GM23338 (cell line): Measurements from ENCODE around the gene TRAPPC4. TPM values are rescaled to one million over a fixed set of nuclear protein-coding genes. Genes with fewer than 3 reads are reported as not detected.

Experiments used
- ATAC-seq: fragments of 200-7000 bp; cut with Tn5 transposase; 3 replicates; pipeline ENCODE4 v1.9.1; 2020
- DNase-seq: peaks from one replicate; pipeline ENCODE4 v3.0.0-alpha.2; 2015; ENCODE audit warnings: low spot score
- H2AFZ ChIP-seq: fragments of 200-600 bp; sonication (generic); 2 replicates; pipeline ENCODE4 v1.8.0; 2016; ENCODE audit warnings: antibody characterized with exemption, mild to moderate bottlenecking, moderate library complexity
- H3F3A ChIP-seq: fragments of 200-600 bp; sonication (generic); replicated peaks from 2 replicates; pipeline ENCODE4 v1.8.0; 2017; ENCODE audit warnings: antibody characterized with exemption, mixed run types, low read depth
- H3K27ac ChIP-seq: fragments of 200-600 bp; sonication (generic); 2 replicates; pipeline ENCODE4 v1.6.1; 2016; ENCODE audit warnings: low read depth
- H3K27me3 ChIP-seq: fragments of 200-600 bp; sonication (generic); 2 replicates; pipeline ENCODE4 v1.8.0; 2016; ENCODE audit warnings: mild to moderate bottlenecking, mixed run types, moderate library complexity; ENCODE audit not compliant: insufficient read depth
- H3K36me3 ChIP-seq: fragments of 200-600 bp; sonication (generic); 2 replicates; pipeline ENCODE4 v1.8.0; 2016; ENCODE audit warnings: mild to moderate bottlenecking; ENCODE audit not compliant: insufficient read depth
- H3K4me1 ChIP-seq: fragments of 200-600 bp; sonication (generic); 2 replicates; pipeline ENCODE4 v1.8.0; 2016; ENCODE audit warnings: mild to moderate bottlenecking, moderate library complexity; ENCODE audit not compliant: insufficient read depth
- H3K4me2 ChIP-seq: fragments of 200-600 bp; sonication (generic); 2 replicates; pipeline ENCODE4 v1.7.1; 2017; ENCODE audit warnings: mixed run types
- H3K4me3 ChIP-seq: fragments of 200-600 bp; sonication (generic); 2 replicates; pipeline ENCODE4 v1.6.1; 2016; ENCODE audit warnings: mixed run types
- H3K79me2 ChIP-seq: fragments of 200-600 bp; sonication (generic); replicated peaks from 2 replicates; pipeline ENCODE4 v1.8.0; 2017; ENCODE audit warnings: mild to moderate bottlenecking; ENCODE audit not compliant: insufficient read depth
- H3K9me2 ChIP-seq: fragments of 200-600 bp; sonication (generic); 2 replicates; pipeline ENCODE4 v1.8.0; 2017; ENCODE audit not compliant: insufficient read depth
- H4K20me1 ChIP-seq: fragments of 200-600 bp; sonication (generic); replicated peaks from 2 replicates; pipeline ENCODE4 v1.8.0; 2017; ENCODE audit warnings: mild to moderate bottlenecking; ENCODE audit not compliant: insufficient read depth
- H3K27ac Mint-ChIP-seq: 2 replicates; pipeline ENCODE4 v1.8.0; 2020; ENCODE audit warnings: inconsistent platforms, mild to moderate bottlenecking, moderate library complexity, mixed read lengths
- H3K27me3 Mint-ChIP-seq: 3 replicates; pipeline ENCODE4 v1.8.0; 2022; ENCODE audit warnings: low read depth, mild to moderate bottlenecking, moderate library complexity, mixed read lengths, inconsistent platforms; ENCODE audit not compliant: insufficient read depth, poor library complexity
- H3K36me3 Mint-ChIP-seq: 3 replicates; pipeline ENCODE4 v1.8.0; 2021; ENCODE audit warnings: low read depth, mild to moderate bottlenecking, inconsistent platforms, moderate library complexity, mixed read lengths
- H3K4me1 Mint-ChIP-seq: 3 replicates; pipeline ENCODE4 v1.8.0; 2020; ENCODE audit warnings: mild to moderate bottlenecking, inconsistent platforms, mixed read lengths
- H3K4me3 Mint-ChIP-seq: 3 replicates; pipeline ENCODE4 v1.8.0; 2021; ENCODE audit warnings: moderate library complexity, mild to moderate bottlenecking, inconsistent platforms, mixed read lengths
- H3K9me3 Mint-ChIP-seq: 3 replicates; pipeline ENCODE4 v1.8.0; 2020; ENCODE audit warnings: moderate library complexity, mild to moderate bottlenecking, inconsistent platforms, mixed read lengths
- CREB1 ChIP-seq: fragments of 250-450 bp; sonication (Bioruptor Pico); IDR thresholded peaks from 2 replicates; pipeline ENCODE4 v1.5.0; 2020; ENCODE audit warnings: low read depth, mild to moderate bottlenecking, moderate library complexity
- ETS1 ChIP-seq: IDR thresholded peaks from 2 replicates; pipeline ENCODE4 v1.6.1; 2016; ENCODE audit warnings: antibody characterized with exemption
- EZH2 ChIP-seq: fragments of 200-600 bp; sonication (generic); IDR thresholded peaks from one replicate; pipeline ENCODE4 v1.8.0; 2017; ENCODE audit warnings: antibody characterized with exemption, mild to moderate bottlenecking, low read depth; ENCODE audit not compliant: unreplicated experiment
- EZH2phosphoT487 ChIP-seq: fragments of 200-600 bp; sonication (generic); IDR thresholded peaks from one replicate; pipeline ENCODE4 v1.8.1; 2018; ENCODE audit warnings: antibody characterized with exemption; ENCODE audit not compliant: unreplicated experiment
- NANOG ChIP-seq: IDR thresholded peaks from 2 replicates; pipeline ENCODE4 v1.6.1; 2016; ENCODE audit warnings: antibody characterized with exemption, borderline replicate concordance
- STAT1 ChIP-seq: IDR thresholded peaks from one replicate; pipeline ENCODE4 v1.6.1; 2016; ENCODE audit warnings: antibody characterized with exemption; ENCODE audit not compliant: unreplicated experiment
- ZNF114 ChIP-seq: fragments of 250-450 bp; sonication (Bioruptor Pico); IDR thresholded peaks from 2 replicates; pipeline ENCODE4 v1.5.0; 2020; ENCODE audit warnings: mild to moderate bottlenecking, moderate library complexity
- ZNF331 ChIP-seq: fragments of 250-450 bp; sonication (Bioruptor Pico); IDR thresholded peaks from 2 replicates; pipeline ENCODE4 v1.5.0; 2020; ENCODE audit warnings: low read depth, mild to moderate bottlenecking, moderate library complexity
- polyA plus RNA-seq: library from polyadenylated mRNA; unstranded; fragments of >200 nt; fragmentation: Nextera tagmentation; extraction: Ambion mirVana; gene quantifications from 2 replicates; pipeline ENCODE4 v1.2.1, GENCODE V29; 2016
- total RNA-seq: library from RNA; depleted of rRNA; stranded (reverse); fragments of >200 nt; shearing (Covaris generic); gene quantifications from 2 replicates; pipeline ENCODE4 v1.2.3, GENCODE V29; 2014
- TF ChIP-seq, protein P1 (sequence below), 2 experiments: fragments of 200-600 bp in 1 of 2; sonication (generic) in 1 of 2; conservative IDR thresholded peaks; 2 replicates each; pipeline versions ENCODE4 v1.5.1 to v1.6.1; 2016 to 2017; ENCODE audit warnings: antibody characterized with exemption in 2 of 2, low read depth in 2 of 2, mild to moderate bottlenecking in 2 of 2, moderate library complexity in 1 of 2
- TF ChIP-seq, protein P2 (sequence below): IDR thresholded peaks from one replicate; pipeline ENCODE4 v1.6.1; 2018; ENCODE audit warnings: antibody characterized with exemption; ENCODE audit not compliant: unreplicated experiment
- TF ChIP-seq, protein P3 (sequence below): fragments of 250-450 bp; sonication (Bioruptor Pico); IDR thresholded peaks from 2 replicates; pipeline ENCODE4 v1.5.0; 2020; ENCODE audit warnings: mild to moderate bottlenecking, moderate library complexity

TRAPPC4 gene
- total and polyA plus RNA-seq, 2 experiments from 2014 or later, result 79.9 to 142 TPM

GRCh38 chr11:119047205-119047604, 28.6 kb downstream of the TRAPPC4 start:
- H2AFZ ChIP-seq, result no peak overlapping the region
- peaks cover 10% of the 10 kb centered on the region for H3K27me3 Mint-ChIP-seq

More at GRCh38 chr11:119047205-119047604, 28.6 kb downstream of the TRAPPC4 start:
- Mint-ChIP-seq H3K36me3 (peaks cover 79% of the 10 kb centered on the region), H3K4me3 (no peak overlapping the region), H3K4me1 (peaks cover 15% of the 10 kb centered on the region), H3K27ac (no peak overlapping the region), H3K9me3 (no peaks in the 10 kb centered on the region)
- Histone ChIP-seq H3K4me1 (peaks cover 13% of the 10 kb centered on the region), H3K27ac (no peak overlapping the region), H3K27me3 (no peaks in the 10 kb centered on the region), H3K36me3 (peaks cover 34% of the 10 kb centered on the region), H3F3A (peaks cover 6% of the 10 kb centered on the region; the same call in 1 of the 2 replicates), H3K4me2 (no peak overlapping the region), H3K79me2 (no peaks in the 10 kb centered on the region), H3K4me3 (no peak overlapping the region), H4K20me1 (peaks cover 6% of the 10 kb centered on the region), H3K9me2 (no peaks in the 10 kb centered on the region)
- DNase-seq, result no peak
- ATAC-seq, result no peak
- TF ChIP-seq, protein P1, sequence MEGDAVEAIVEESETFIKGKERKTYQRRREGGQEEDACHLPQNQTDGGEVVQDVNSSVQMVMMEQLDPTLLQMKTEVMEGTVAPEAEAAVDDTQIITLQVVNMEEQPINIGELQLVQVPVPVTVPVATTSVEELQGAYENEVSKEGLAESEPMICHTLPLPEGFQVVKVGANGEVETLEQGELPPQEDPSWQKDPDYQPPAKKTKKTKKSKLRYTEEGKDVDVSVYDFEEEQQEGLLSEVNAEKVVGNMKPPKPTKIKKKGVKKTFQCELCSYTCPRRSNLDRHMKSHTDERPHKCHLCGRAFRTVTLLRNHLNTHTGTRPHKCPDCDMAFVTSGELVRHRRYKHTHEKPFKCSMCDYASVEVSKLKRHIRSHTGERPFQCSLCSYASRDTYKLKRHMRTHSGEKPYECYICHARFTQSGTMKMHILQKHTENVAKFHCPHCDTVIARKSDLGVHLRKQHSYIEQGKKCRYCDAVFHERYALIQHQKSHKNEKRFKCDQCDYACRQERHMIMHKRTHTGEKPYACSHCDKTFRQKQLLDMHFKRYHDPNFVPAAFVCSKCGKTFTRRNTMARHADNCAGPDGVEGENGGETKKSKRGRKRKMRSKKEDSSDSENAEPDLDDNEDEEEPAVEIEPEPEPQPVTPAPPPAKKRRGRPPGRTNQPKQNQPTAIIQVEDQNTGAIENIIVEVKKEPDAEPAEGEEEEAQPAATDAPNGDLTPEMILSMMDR (conservative IDR thresholded peaks at IDR 0.05; ENCODE audit: low read depth in 2 of 2), result no peak
- TF ChIP-seq CREB1 (CRISPR knock-in tag), result no peak
- no peak for TF ChIP-seq ZNF331 (CRISPR knock-in tag)
- TF ChIP-seq STAT1, result no peak
- no peak for TF ChIP-seq NANOG
- TF ChIP-seq EZH2, result no peak
- TF ChIP-seq, protein P2, sequence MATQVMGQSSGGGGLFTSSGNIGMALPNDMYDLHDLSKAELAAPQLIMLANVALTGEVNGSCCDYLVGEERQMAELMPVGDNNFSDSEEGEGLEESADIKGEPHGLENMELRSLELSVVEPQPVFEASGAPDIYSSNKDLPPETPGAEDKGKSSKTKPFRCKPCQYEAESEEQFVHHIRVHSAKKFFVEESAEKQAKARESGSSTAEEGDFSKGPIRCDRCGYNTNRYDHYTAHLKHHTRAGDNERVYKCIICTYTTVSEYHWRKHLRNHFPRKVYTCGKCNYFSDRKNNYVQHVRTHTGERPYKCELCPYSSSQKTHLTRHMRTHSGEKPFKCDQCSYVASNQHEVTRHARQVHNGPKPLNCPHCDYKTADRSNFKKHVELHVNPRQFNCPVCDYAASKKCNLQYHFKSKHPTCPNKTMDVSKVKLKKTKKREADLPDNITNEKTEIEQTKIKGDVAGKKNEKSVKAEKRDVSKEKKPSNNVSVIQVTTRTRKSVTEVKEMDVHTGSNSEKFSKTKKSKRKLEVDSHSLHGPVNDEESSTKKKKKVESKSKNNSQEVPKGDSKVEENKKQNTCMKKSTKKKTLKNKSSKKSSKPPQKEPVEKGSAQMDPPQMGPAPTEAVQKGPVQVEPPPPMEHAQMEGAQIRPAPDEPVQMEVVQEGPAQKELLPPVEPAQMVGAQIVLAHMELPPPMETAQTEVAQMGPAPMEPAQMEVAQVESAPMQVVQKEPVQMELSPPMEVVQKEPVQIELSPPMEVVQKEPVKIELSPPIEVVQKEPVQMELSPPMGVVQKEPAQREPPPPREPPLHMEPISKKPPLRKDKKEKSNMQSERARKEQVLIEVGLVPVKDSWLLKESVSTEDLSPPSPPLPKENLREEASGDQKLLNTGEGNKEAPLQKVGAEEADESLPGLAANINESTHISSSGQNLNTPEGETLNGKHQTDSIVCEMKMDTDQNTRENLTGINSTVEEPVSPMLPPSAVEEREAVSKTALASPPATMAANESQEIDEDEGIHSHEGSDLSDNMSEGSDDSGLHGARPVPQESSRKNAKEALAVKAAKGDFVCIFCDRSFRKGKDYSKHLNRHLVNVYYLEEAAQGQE, result no peak
- TF ChIP-seq EZH2phosphoT487, result no peak
- TF ChIP-seq ZNF114 (CRISPR knock-in tag), result no peak
- TF ChIP-seq, protein P3, sequence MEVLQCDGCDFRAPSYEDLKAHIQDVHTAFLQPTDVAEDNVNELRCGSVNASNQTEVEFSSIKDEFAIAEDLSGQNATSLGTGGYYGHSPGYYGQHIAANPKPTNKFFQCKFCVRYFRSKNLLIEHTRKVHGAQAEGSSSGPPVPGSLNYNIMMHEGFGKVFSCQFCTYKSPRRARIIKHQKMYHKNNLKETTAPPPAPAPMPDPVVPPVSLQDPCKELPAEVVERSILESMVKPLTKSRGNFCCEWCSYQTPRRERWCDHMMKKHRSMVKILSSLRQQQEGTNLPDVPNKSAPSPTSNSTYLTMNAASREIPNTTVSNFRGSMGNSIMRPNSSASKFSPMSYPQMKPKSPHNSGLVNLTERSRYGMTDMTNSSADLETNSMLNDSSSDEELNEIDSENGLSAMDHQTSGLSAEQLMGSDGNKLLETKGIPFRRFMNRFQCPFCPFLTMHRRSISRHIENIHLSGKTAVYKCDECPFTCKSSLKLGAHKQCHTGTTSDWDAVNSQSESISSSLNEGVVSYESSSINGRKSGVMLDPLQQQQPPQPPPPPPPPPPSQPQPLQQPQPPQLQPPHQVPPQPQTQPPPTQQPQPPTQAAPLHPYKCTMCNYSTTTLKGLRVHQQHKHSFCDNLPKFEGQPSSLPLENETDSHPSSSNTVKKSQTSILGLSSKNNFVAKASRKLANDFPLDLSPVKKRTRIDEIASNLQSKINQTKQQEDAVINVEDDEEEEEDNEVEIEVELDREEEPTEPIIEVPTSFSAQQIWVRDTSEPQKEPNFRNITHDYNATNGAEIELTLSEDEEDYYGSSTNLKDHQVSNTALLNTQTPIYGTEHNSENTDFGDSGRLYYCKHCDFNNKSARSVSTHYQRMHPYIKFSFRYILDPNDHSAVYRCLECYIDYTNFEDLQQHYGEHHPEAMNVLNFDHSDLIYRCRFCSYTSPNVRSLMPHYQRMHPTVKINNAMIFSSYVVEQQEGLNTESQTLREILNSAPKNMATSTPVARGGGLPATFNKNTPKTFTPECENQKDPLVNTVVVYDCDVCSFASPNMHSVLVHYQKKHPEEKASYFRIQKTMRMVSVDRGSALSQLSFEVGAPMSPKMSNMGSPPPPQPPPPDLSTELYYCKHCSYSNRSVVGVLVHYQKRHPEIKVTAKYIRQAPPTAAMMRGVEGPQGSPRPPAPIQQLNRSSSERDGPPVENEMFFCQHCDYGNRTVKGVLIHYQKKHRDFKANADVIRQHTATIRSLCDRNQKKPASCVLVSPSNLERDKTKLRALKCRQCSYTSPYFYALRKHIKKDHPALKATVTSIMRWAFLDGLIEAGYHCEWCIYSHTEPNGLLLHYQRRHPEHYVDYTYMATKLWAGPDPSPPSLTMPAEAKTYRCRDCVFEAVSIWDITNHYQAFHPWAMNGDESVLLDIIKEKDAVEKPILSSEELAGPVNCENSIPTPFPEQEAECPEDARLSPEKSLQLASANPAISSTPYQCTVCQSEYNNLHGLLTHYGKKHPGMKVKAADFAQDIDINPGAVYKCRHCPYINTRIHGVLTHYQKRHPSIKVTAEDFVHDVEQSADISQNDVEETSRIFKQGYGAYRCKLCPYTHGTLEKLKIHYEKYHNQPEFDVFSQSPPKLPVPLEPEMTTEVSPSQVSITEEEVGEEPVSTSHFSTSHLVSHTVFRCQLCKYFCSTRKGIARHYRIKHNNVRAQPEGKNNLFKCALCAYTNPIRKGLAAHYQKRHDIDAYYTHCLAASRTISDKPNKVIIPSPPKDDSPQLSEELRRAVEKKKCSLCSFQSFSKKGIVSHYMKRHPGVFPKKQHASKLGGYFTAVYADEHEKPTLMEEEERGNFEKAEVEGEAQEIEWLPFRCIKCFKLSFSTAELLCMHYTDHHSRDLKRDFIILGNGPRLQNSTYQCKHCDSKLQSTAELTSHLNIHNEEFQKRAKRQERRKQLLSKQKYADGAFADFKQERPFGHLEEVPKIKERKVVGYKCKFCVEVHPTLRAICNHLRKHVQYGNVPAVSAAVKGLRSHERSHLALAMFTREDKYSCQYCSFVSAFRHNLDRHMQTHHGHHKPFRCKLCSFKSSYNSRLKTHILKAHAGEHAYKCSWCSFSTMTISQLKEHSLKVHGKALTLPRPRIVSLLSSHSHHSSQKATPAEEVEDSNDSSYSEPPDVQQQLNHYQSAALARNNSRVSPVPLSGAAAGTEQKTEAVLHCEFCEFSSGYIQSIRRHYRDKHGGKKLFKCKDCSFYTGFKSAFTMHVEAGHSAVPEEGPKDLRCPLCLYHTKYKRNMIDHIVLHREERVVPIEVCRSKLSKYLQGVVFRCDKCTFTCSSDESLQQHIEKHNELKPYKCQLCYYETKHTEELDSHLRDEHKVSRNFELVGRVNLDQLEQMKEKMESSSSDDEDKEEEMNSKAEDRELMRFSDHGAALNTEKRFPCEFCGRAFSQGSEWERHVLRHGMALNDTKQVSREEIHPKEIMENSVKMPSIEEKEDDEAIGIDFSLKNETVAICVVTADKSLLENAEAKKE (CRISPR knock-in tag), result no peak
- no peak for TF ChIP-seq ETS1
